Mesothelial cell of epicardium (in vitro differentiated cells): ENCODE data around the gene ARMH2. TPM values are rescaled to one million over a fixed set of nuclear protein-coding genes. Genes with fewer than 3 reads are reported as not detected.

Experiments used
- DNase-seq, 2 experiments: peaks; one replicate each; pipeline ENCODE4 v3.0.0; 2021; ENCODE audit warnings: low spot score in 2 of 2; ENCODE audit not compliant: unreplicated experiment in 2 of 2
- H3K27ac Mint-ChIP-seq: 2 replicates; pipeline ENCODE4 v1.8.0; 2021; ENCODE audit warnings: mixed read lengths
- H3K27me3 Mint-ChIP-seq: 2 replicates; pipeline ENCODE4 v1.8.0; 2021; ENCODE audit warnings: low read depth, mixed read lengths
- H3K36me3 Mint-ChIP-seq: 2 replicates; pipeline ENCODE4 v1.8.0; 2021; ENCODE audit warnings: mixed read lengths
- H3K4me1 Mint-ChIP-seq: 2 replicates; pipeline ENCODE4 v1.8.0; 2021; ENCODE audit warnings: mixed read lengths
- H3K4me3 Mint-ChIP-seq: 2 replicates; pipeline ENCODE4 v1.8.0; 2021; ENCODE audit warnings: mild to moderate bottlenecking, moderate library complexity, mixed read lengths
- H3K9me3 Mint-ChIP-seq: 2 replicates; pipeline ENCODE4 v1.8.0; 2021; ENCODE audit warnings: mixed read lengths
- CTCF ChIP-seq: fragments of 200-600 bp; sonication (generic); IDR thresholded peaks from one replicate; pipeline ENCODE4 v1.5.0; 2021; ENCODE audit warnings: antibody characterized with exemption; ENCODE audit not compliant: unreplicated experiment
- total RNA-seq: library from RNA; stranded (reverse); gene quantifications from 3 replicates; pipeline ENCODE4 v1.2.1, GENCODE V29; 2021

Gene ARMH2
- total RNA-seq, 1 donor from 2014 or later, result not detected

- H3K9me3 Mint-ChIP-seq, result no peaks in the 10 kb centered on the region
- TF ChIP-seq CTCF, result no peak
- no peaks in the 10 kb centered on the region for H3K27me3 Mint-ChIP-seq
- peak overlapping the region; percentile 33 for H3K27ac Mint-ChIP-seq
- no peak overlapping the region for H3K4me3 Mint-ChIP-seq
- peaks cover 23% of the 10 kb centered on the region for H3K4me1 Mint-ChIP-seq
- DNase-seq, result no peak
- peaks cover 16% of the 10 kb centered on the region for H3K36me3 Mint-ChIP-seq
These were observed 18.5 kb downstream of the ARMH2 start for GRCh38 chr6:24780206-24780605.

GRCh38 chr6:24779416-24780016 is 19.2 kb downstream of the ARMH2 start:
- Mint-ChIP-seq H3K36me3 (peaks cover 14% of the 10 kb centered on the region), H3K9me3 (no peaks in the 10 kb centered on the region), H3K27ac (peak overlapping the region; percentile 33), H3K4me1 (peaks cover 23% of the 10 kb centered on the region), H3K4me3 (no peak overlapping the region), H3K27me3 (no peaks in the 10 kb centered on the region)
- TF ChIP-seq CTCF, result no peak
- DNase-seq, result no peak

GRCh38 chr6:24778878-24779277 is 19.8 kb downstream of the ARMH2 start:
- no peak overlapping the region for H3K4me3 Mint-ChIP-seq

GRCh38 chr6:24778121-24778520 is 20.6 kb downstream of the ARMH2 start:
- Mint-ChIP-seq H3K27ac (peak overlapping the region; percentile 4), H3K27me3 (no peaks in the 10 kb centered on the region), H3K4me3 (no peak overlapping the region), H3K9me3 (no peaks in the 10 kb centered on the region), H3K36me3 (peaks cover 11% of the 10 kb centered on the region), H3K4me1 (peaks cover 23% of the 10 kb centered on the region)
- TF ChIP-seq CTCF, result no peak
- no peak for DNase-seq

More at GRCh38 chr6:24778878-24779277, 19.8 kb downstream of the ARMH2 start:
- H3K9me3 Mint-ChIP-seq, result no peaks in the 10 kb centered on the region
- TF ChIP-seq CTCF, result no peak
- H3K27me3 Mint-ChIP-seq, result no peaks in the 10 kb centered on the region
- H3K4me1 Mint-ChIP-seq, result peaks cover 23% of the 10 kb centered on the region
- H3K36me3 Mint-ChIP-seq, result peaks cover 11% of the 10 kb centered on the region
- DNase-seq, result no peak
- H3K27ac Mint-ChIP-seq, result no peak overlapping the region

GRCh38 chr6:24777227-24777626 is 21.5 kb downstream of the ARMH2 start:
- no peak overlapping the region for H3K27ac Mint-ChIP-seq
- H3K9me3 Mint-ChIP-seq, result no peaks in the 10 kb centered on the region
- H3K36me3 Mint-ChIP-seq, result peaks cover 6% of the 10 kb centered on the region

More at GRCh38 chr6:24777227-24777626, 21.5 kb downstream of the ARMH2 start:
- DNase-seq, result no peak
- Mint-ChIP-seq H3K4me1 (peaks cover 23% of the 10 kb centered on the region), H3K27me3 (no peaks in the 10 kb centered on the region), H3K4me3 (no peak overlapping the region)
- TF ChIP-seq CTCF, result no peak
